Measurements from ENCODE around the gene BTF3. TPM values are rescaled to one million over a fixed set of nuclear protein-coding genes. Genes with fewer than 3 reads are reported as not detected.
"Not testable (repeated sequence)": the region's sequence is repeated elsewhere in the genome, so short reads cannot be mapped to it uniquely, and the experiment has no call there.

BTF3 gene
- total RNA-seq, 1 donor from 2014 or later: 384 TPM

DNA sequence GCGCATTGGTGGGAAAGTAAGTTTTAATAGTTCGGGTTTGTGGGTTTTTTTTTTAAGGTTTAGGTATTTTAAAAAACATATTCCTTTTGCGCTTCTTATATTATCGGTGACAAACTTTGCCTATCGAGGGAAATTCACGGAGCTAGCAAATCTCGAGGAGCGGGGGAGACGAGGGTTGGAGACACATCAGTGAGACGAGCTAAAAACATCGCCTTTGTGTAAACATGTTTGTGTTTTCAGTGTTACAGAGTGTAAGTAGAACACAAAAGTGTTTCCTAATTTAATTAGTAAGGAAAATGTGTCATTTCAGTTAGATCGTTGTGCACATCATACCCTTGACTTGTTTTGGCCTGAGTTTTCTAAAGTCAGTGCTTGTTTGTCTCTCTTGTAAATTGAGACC is 945 bp downstream of the BTF3 start:
- Mint-ChIP-seq H3K27me3 (ENCODE audit: low read depth) (no peaks in the 10 kb centered on the region), H3K4me1 (ENCODE audit: low read depth) (peaks cover 53% of the 10 kb centered on the region), H3K9me3 (ENCODE audit: low read depth) (no peaks in the 10 kb centered on the region), H3K4me3 (ENCODE audit: unreplicated experiment) (peak overlapping the region; percentile 93), H3K36me3 (ENCODE audit: low read depth) (peaks cover 14% of the 10 kb centered on the region), H3K27ac (ENCODE audit: unreplicated experiment) (peak overlapping the region; percentile 99)
- DNase-seq (ENCODE audit: low spot score): no peak
- no peak for TF ChIP-seq CTCF (IDR thresholded peaks at IDR 0.05)

- Mint-ChIP-seq H3K36me3 (ENCODE audit: low read depth) (peaks cover 18% of the 10 kb centered on the region), H3K27me3 (ENCODE audit: low read depth) (no peaks in the 10 kb centered on the region), H3K27ac (ENCODE audit: unreplicated experiment) (peak overlapping the region; percentile 99), H3K4me1 (ENCODE audit: low read depth) (peaks cover 48% of the 10 kb centered on the region), H3K4me3 (ENCODE audit: unreplicated experiment) (peak overlapping the region; percentile 93), H3K9me3 (ENCODE audit: low read depth) (no peaks in the 10 kb centered on the region)
- TF ChIP-seq CTCF (IDR thresholded peaks at IDR 0.05): no peak
- no peak for DNase-seq (ENCODE audit: low spot score)
These were observed 1.5 kb downstream of the BTF3 start for GRCh38 chr5:73499756-73500155.

DNA sequence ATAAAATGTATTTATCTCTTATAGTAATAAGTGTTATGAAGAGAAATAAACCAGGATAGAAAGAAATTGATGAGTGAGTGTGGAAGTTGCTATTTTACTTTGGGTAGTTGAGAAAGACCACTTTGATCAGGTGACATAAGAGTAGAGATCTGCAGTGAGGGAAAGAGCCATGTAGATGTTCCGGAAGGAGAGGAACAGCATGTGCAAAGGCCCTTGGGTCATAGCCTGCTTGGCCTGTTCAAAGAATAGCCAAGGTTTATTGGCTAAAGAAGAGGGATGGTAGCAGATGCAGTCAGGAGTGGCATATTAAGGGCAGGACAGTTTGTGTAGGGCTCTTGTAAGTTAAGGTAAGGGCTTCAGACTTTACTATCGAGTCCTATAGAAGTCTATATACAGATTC is 3.2 kb downstream of the BTF3 start:
- Mint-ChIP-seq H3K4me3 (ENCODE audit: unreplicated experiment) (no peak overlapping the region), H3K9me3 (ENCODE audit: low read depth) (no peaks in the 10 kb centered on the region), H3K36me3 (ENCODE audit: low read depth) (peaks cover 22% of the 10 kb centered on the region), H3K27ac (ENCODE audit: unreplicated experiment) (peak overlapping the region; percentile 49), H3K4me1 (ENCODE audit: low read depth) (peaks cover 43% of the 10 kb centered on the region), H3K27me3 (ENCODE audit: low read depth) (no peaks in the 10 kb centered on the region)
- no peak for DNase-seq (ENCODE audit: low spot score)
- no peak for TF ChIP-seq CTCF (IDR thresholded peaks at IDR 0.05)

GRCh38 chr5:73506459-73506955 is 8.3 kb downstream of the BTF3 start:
- TF ChIP-seq CTCF (IDR thresholded peaks at IDR 0.05): no peak
- Mint-ChIP-seq H3K27me3 (ENCODE audit: low read depth) (no peaks in the 10 kb centered on the region), H3K27ac (ENCODE audit: unreplicated experiment) (peak overlapping the region; percentile 59), H3K4me3 (ENCODE audit: unreplicated experiment) (no peak overlapping the region), H3K36me3 (ENCODE audit: low read depth) (peaks cover 17% of the 10 kb centered on the region), H3K9me3 (ENCODE audit: low read depth) (no peaks in the 10 kb centered on the region), H3K4me1 (ENCODE audit: low read depth) (peaks cover 30% of the 10 kb centered on the region)
- no peak for DNase-seq (ENCODE audit: low spot score)

DNA sequence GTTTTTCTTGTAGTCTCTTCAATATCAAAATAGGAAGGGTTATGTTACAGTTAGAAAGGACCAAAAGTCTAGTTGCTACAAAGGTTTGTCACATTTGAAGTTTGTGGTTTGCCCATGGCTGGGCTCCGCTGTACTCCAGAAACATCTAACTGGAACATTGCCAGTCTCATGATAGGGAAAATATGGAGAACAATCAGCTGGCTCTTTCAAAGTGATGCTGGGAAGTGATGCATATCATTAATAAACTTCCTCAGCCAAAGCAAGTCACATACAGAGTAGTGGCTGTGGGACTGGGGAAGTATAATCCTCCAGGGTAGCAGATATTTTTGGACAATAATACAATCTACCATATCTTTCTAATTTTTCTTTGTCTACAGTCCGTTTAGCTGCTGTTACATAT is 8.8 kb downstream of the BTF3 start:
- peaks cover 17% of the 10 kb centered on the region for H3K36me3 Mint-ChIP-seq (ENCODE audit: low read depth)
- TF ChIP-seq CTCF (IDR thresholded peaks at IDR 0.05): no peak
- DNase-seq (ENCODE audit: low spot score): no peak
- H3K9me3 Mint-ChIP-seq (ENCODE audit: low read depth): no peaks in the 10 kb centered on the region
- H3K27me3 Mint-ChIP-seq (ENCODE audit: low read depth): no peaks in the 10 kb centered on the region
- peak overlapping the region; percentile 59 for H3K27ac Mint-ChIP-seq (ENCODE audit: unreplicated experiment)
- no peak overlapping the region for H3K4me3 Mint-ChIP-seq (ENCODE audit: unreplicated experiment)
- peaks cover 30% of the 10 kb centered on the region for H3K4me1 Mint-ChIP-seq (ENCODE audit: low read depth)

DNA sequence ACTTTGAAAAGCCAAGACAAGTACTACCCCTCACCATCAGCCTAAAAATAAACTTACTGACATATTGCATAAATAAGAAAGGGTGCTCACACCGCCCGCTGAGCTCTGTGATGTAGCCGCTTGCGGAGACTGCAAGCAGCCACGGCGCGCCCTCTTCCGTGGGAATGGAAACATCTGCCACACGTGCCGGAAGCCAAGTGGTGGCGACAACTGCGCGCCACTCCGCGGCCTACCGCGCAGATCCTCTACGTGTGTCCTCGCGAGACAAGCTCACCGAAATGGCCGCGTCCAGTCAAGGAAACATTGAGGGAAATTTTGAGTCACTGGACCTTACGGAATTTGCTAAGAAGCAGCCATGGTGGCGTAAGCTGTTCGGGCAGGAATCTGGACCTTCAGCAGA is 10.3 kb downstream of the BTF3 start:
- peaks cover 27% of the 10 kb centered on the region for H3K4me1 Mint-ChIP-seq (ENCODE audit: low read depth)

More for the DNA sequence above, 10.3 kb downstream of the BTF3 start:
- not testable (repeated sequence) for DNase-seq (ENCODE audit: low spot score); H3K36me3 Mint-ChIP-seq (ENCODE audit: low read depth); H3K9me3 Mint-ChIP-seq (ENCODE audit: low read depth); H3K27me3 Mint-ChIP-seq (ENCODE audit: low read depth)
- Mint-ChIP-seq H3K27ac (ENCODE audit: unreplicated experiment) (peak overlapping the region; percentile 81), H3K4me3 (ENCODE audit: unreplicated experiment) (peak overlapping the region; percentile 41)
